ENCODE data around the gene BFSP1.

BFSP1 gene

GRCh38 chr20:17449031-17449430 is 82.1 kb downstream of the BFSP1 start:
- H3K4me3 ChIP-seq (ENCODE audit: low read depth, low read length): no peak overlapping the region
- TF ChIP-seq CTCF (IDR thresholded peaks at IDR 0.05; ENCODE audit: borderline replicate concordance, insufficient read depth, low read depth, low read length): no peak

GRCh38 chr20:17448071-17448470 is 83.1 kb downstream of the BFSP1 start:
- TF ChIP-seq CTCF (IDR thresholded peaks at IDR 0.05; ENCODE audit: borderline replicate concordance, insufficient read depth, low read depth, low read length): no peak
- H3K4me3 ChIP-seq (ENCODE audit: low read depth, low read length): no peak overlapping the region

GRCh38 chr20:17446171-17446570 is 85.0 kb downstream of the BFSP1 start:
- no peak for TF ChIP-seq CTCF (IDR thresholded peaks at IDR 0.05; ENCODE audit: borderline replicate concordance, insufficient read depth, low read depth, low read length)
- H3K4me3 ChIP-seq (ENCODE audit: low read depth, low read length): no peak overlapping the region

- no peak for TF ChIP-seq CTCF (IDR thresholded peaks at IDR 0.05; ENCODE audit: borderline replicate concordance, insufficient read depth, low read depth, low read length)
- no peak overlapping the region for H3K4me3 ChIP-seq (ENCODE audit: low read depth, low read length)
Observed at GRCh38 chr20:17445543-17445942, 85.6 kb downstream of the BFSP1 start.

GRCh38 chr20:17444091-17444490 is 87.1 kb downstream of the BFSP1 start:
- no peak for TF ChIP-seq CTCF (IDR thresholded peaks at IDR 0.05; ENCODE audit: borderline replicate concordance, insufficient read depth, low read depth, low read length)
- H3K4me3 ChIP-seq (ENCODE audit: low read depth, low read length): no peak overlapping the region

Measured in GM12875 (cell line).